Psoas muscle (tissue), 8 donors: ENCODE measurements around the gene TADA3. TPM values are rescaled to one million over a fixed set of nuclear protein-coding genes. Genes with fewer than 3 reads are reported as not detected.

Experiments used
- ATAC-seq, 4 donors: fragments of 200-7000 bp; cut with Tn5 transposase; one replicate each; pipeline ENCODE4 v1.9.1; 2020; ENCODE audit warnings: moderate library complexity in 3 of 4, mild to moderate bottlenecking in 2 of 4
- DNase-seq, 2 donors: peaks; one replicate each; pipeline ENCODE4 v3.0.0-alpha.2; 2020
- H3K27ac ChIP-seq: fragments of 200-600 bp; one replicate; pipeline ENCODE4 v1.8.0; 2022
- H3K27me3 ChIP-seq, 3 donors: fragments of 200-600 bp in 1 of 3; one replicate each; pipeline versions ENCODE4 v1.6.1 to v1.8.0; 2013 to 2022; ENCODE audit warnings: low read length in 2 of 3, mild to moderate bottlenecking in 2 of 3, moderate library complexity in 1 of 3; ENCODE audit not compliant: insufficient read depth in 3 of 3
- H3K36me3 ChIP-seq, 2 donors: fragments of 200-600 bp in 1 of 2; one replicate each; pipeline versions ENCODE4 v1.6.1 to v1.8.0; 2013 to 2022; ENCODE audit warnings: low read depth in 1 of 2, mild to moderate bottlenecking in 1 of 2, moderate library complexity in 1 of 2; ENCODE audit not compliant: insufficient read depth in 1 of 2
- H3K4me1 ChIP-seq: fragments of 200-600 bp; one replicate; pipeline ENCODE4 v1.8.0; 2022
- H3K4me3 ChIP-seq: fragments of 200-600 bp; one replicate; pipeline ENCODE4 v1.8.0; 2022; ENCODE audit warnings: mild to moderate bottlenecking
- H3K9me3 ChIP-seq: fragments of 200-600 bp; one replicate; pipeline ENCODE4 v1.8.0; 2022
- CTCF ChIP-seq: fragments of 200-600 bp; IDR thresholded peaks from one replicate; pipeline ENCODE4 v1.8.0; 2022; ENCODE audit warnings: antibody characterized with exemption
- WGBS, 3 donors: extraction: QIAGEN DNeasy Blood & Tissue Kit; methylation state at CpG; one replicate each; pipeline versions ENCODE4 v1.1.6 to v1.1.7; 2013; 5-methylcytosine and 5-hydroxymethylcytosine counted together
- intact Hi-C, 2 donors: fragments of 100-400 bp; cut with DNase I; formaldehyde crosslinking; loops; one replicate each; pipeline versions ENCODE4 v1.11.0 to v1.14.2; 2022
- polyA plus RNA-seq, 3 donors: library from polyadenylated mRNA; stranded (reverse); fragments of 200-250 nt; gene quantifications; one replicate each; pipeline ENCODE4 v1.2.3, GENCODE V29; 2013
- total RNA-seq, 4 donors: library from RNA; stranded (reverse); fragmentation: NEBNext Ultra II Directional in 2 of 4; extraction: Animal tissue kit (Norgen Biotek cat#: 25700) in 2 of 4; gene quantifications; one replicate each; pipeline versions ENCODE4 v1.2.1 to v1.2.4, GENCODE V29; 2021 to 2023
- donor health status: healthy with polysubstance abuse.
- donor health status: DM: no; HTN: no; CAD: no; lungs with moderate emphysema.
- donor health status: Bipolar disorder and iron deficiency.
- donor health status: healthy.
- donor health status: DM: yes; HTN: yes; CAD: no.
- donor health status: DM: no; HTN: no; CAD: no.
- donor health status: DM: no; HTN: no; CAD: no.
- donor health status: DM: yes; HTN: yes; CAD: no.

TADA3 gene
- total and polyA plus RNA-seq, 7 donors: 42.2 to 75.7 (median 43.3) TPM

GRCh38 chr3:9804996-9805395 lies 12.7 kb upstream of the TADA3 start:
- Histone ChIP-seq H3K4me1 (peaks cover 21% of the 10 kb centered on the region), H3K9me3 (no peaks in the 10 kb centered on the region), H3K36me3 (peaks cover 24 to 75% of the 10 kb centered on the region in 2 donors), H3K4me3 (no peak overlapping the region), H3K27ac (no peak overlapping the region), H3K27me3 (no peaks in the 10 kb centered on the region)
- no peak for DNase-seq
- WGBS, 3 donors: 87 to 94% (median 92%) methylated on average over 5 of the region's 5 CpGs
- TF ChIP-seq CTCF: no peak
- intact Hi-C loops: no loop called here
- no peak for ATAC-seq

GRCh38 chr3:9803494-9803893 lies 11.2 kb upstream of the TADA3 start:
- peak overlapping the region; percentile 90 for H3K27ac ChIP-seq
- intact Hi-C loops: no loop called here
- DNase-seq: no peak
- H3K36me3 ChIP-seq: peaks cover 27 to 90% of the 10 kb centered on the region in 2 donors
- no peak overlapping the region for H3K4me3 ChIP-seq
- H3K4me1 ChIP-seq: peaks cover 10% of the 10 kb centered on the region
- ATAC-seq: peak; percentile 32 to 81 (median 72)
- H3K27me3 ChIP-seq: no peaks in the 10 kb centered on the region
- H3K9me3 ChIP-seq: no peaks in the 10 kb centered on the region
- 52 to 58% (median 54%) methylated on average over 1 of the region's 1 CpG for WGBS, 3 donors
- TF ChIP-seq CTCF: no peak

- 90 to 93% (median 91%) methylated on average over 5 of the region's 5 CpGs for WGBS, 3 donors
- Histone ChIP-seq H3K9me3 (no peaks in the 10 kb centered on the region), H3K36me3 (peaks cover 27 to 90% of the 10 kb centered on the region in 2 donors), H3K27me3 (no peaks in the 10 kb centered on the region), H3K4me1 (peaks cover 10% of the 10 kb centered on the region), H3K4me3 (no peak overlapping the region), H3K27ac (no peak overlapping the region)
- intact Hi-C loops: no loop called here
- TF ChIP-seq CTCF: peak; percentile 7
- no peak for ATAC-seq
- no peak for DNase-seq
These were observed 8.3 kb upstream of the TADA3 start for GRCh38 chr3:9800529-9800928.

GRCh38 chr3:9797196-9797945 lies 5.1 kb upstream of the TADA3 start:
- TF ChIP-seq CTCF: no peak
- Histone ChIP-seq H3K9me3 (no peaks in the 10 kb centered on the region), H3K4me3 (no peak overlapping the region), H3K4me1 (peaks cover 12% of the 10 kb centered on the region), H3K27ac (no peak overlapping the region), H3K27me3 (no peaks in the 10 kb centered on the region), H3K36me3 (peaks cover 14 to 72% of the 10 kb centered on the region in 2 donors)
- intact Hi-C loops: no loop called here
- DNase-seq (no peak), ATAC-seq (no peak)
- 90 to 92% (median 92%) methylated on average over 12 of the region's 12 CpGs for WGBS, 3 donors

GRCh38 chr3:9795207-9795606 lies 2.9 kb upstream of the TADA3 start:
- H3K27me3 ChIP-seq: no peaks in the 10 kb centered on the region
- 82 to 88% (median 83%) methylated on average over 5 of the region's 5 CpGs for WGBS, 3 donors
- H3K9me3 ChIP-seq: no peaks in the 10 kb centered on the region
- H3K4me3 ChIP-seq: no peak overlapping the region
- no peak overlapping the region for H3K27ac ChIP-seq
- H3K36me3 ChIP-seq: peaks cover 6 to 61% of the 10 kb centered on the region in 2 donors
- H3K4me1 ChIP-seq: peaks cover 24% of the 10 kb centered on the region
- intact Hi-C loops: no loop called here
- ATAC-seq (no peak), DNase-seq (no peak)
- no peak for TF ChIP-seq CTCF
